ENCODE results near the gene TMEM26. TPM values are rescaled to one million over a fixed set of nuclear protein-coding genes. Genes with fewer than 3 reads are reported as not detected.
A peak's percentile ranks its signal among the peaks of the same experiment; 100 is the strongest.
"Not testable (repeated sequence)": the region's sequence is repeated elsewhere in the genome, so short reads cannot be mapped to it uniquely, and the experiment has no call there.

TMEM26 gene
- total RNA-seq, 1 donor from 2014 or later = under 0.01 TPM

DNA sequence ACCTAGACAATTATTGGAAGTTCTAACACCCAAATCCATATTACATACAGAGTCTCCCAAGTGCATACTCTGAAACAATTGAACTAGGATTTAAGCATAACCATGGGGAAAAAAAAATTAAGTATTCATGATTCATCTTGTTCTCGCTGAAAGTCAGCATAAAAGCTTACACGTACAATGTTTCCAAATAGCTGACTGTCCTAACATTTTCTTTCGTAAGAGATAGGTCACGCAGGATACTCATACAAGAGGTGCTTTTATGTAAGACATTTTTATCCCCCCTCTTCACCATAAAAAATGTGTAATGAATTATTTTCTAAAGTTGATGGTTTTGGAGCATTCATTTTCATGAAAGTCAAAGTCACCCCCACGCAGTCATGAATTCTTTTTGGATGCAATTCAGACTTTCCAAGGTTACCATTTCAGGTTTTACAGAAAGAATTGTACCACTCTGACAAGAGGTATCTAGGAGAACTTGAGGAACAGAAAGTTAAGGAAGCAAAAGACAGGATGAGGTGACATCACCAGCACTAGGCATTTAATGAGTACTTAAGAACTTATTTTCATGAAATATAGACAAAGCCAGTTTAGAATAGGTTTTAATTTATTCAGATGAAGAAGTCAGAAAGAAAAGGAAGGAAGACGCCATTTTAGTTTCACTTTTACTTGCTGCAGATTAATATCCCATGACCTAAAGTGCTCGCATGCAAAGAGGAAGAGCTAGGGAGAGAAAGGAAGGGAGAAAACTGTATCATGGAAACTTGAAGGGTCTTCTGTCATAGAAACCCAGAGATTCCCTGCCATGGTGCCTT is 55.8 kb downstream of the TMEM26 start:
- no peaks in the 10 kb centered on the region for H3K27me3 ChIP-seq (ENCODE audit: control insufficient read depth, insufficient read depth, low read length)
- no peak for FAIRE-seq
- H3K36me3 ChIP-seq (ENCODE audit: control insufficient read depth, insufficient read depth, low read length) = no peaks in the 10 kb centered on the region
- DNase-seq (ENCODE audit: low read depth) = peak; percentile 26
- H3K4me3 ChIP-seq (ENCODE audit: low read depth, low read length) = no peak overlapping the region
- TF ChIP-seq, protein P1, sequence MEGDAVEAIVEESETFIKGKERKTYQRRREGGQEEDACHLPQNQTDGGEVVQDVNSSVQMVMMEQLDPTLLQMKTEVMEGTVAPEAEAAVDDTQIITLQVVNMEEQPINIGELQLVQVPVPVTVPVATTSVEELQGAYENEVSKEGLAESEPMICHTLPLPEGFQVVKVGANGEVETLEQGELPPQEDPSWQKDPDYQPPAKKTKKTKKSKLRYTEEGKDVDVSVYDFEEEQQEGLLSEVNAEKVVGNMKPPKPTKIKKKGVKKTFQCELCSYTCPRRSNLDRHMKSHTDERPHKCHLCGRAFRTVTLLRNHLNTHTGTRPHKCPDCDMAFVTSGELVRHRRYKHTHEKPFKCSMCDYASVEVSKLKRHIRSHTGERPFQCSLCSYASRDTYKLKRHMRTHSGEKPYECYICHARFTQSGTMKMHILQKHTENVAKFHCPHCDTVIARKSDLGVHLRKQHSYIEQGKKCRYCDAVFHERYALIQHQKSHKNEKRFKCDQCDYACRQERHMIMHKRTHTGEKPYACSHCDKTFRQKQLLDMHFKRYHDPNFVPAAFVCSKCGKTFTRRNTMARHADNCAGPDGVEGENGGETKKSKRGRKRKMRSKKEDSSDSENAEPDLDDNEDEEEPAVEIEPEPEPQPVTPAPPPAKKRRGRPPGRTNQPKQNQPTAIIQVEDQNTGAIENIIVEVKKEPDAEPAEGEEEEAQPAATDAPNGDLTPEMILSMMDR (IDR thresholded peaks at IDR 0.05; ENCODE audit: insufficient read depth, low read length, severe bottlenecking) = no peak

DNA sequence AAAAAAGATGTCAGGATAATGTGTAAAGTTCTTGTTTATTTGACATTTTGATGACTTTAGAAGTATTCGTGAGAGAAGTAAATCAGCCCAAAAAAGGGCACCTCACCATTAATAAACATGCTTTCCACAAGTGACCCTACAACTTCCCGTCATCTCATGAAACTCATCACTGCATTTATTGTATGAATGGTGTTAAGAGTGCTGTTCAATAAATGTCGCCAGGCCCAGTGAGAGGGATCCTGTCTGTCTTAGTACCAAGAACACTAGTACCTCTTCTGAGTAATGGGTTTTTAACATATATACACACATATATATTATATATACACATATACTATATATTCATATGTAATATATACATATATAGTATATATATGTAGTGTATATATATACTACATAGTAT is 61.9 kb downstream of the TMEM26 start:
- Histone ChIP-seq H3K27me3 (ENCODE audit: control insufficient read depth, insufficient read depth, low read length) (no peaks in the 10 kb centered on the region), H3K36me3 (ENCODE audit: control insufficient read depth, insufficient read depth, low read length) (no peaks in the 10 kb centered on the region), H3K4me3 (ENCODE audit: low read depth, low read length) (no peak overlapping the region)
- TF ChIP-seq, protein P1 (IDR thresholded peaks at IDR 0.05; ENCODE audit: insufficient read depth, low read length, severe bottlenecking) = no peak
- no peak for DNase-seq (ENCODE audit: low read depth)
- FAIRE-seq = no peak

DNA sequence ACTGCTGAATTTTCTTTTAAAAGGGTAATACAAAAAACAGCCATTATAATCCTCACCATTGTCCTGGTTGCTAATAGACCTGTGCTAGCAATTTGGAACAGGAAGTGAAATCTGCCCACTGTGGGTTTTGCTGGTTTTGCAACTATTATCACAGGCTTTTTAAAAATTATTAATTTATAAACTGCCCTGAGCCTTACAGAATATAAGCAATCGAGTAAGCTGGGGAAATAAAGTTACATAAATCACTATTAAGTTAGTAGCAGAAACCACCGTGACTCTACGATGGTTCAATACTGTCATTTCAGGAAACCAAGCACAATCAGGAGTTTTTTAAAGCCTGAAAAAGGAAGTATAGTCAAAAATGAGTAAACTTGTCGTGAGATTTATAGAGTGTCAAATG is 62.3 kb downstream of the TMEM26 start:
- DNase-seq (ENCODE audit: low read depth) (no peak), FAIRE-seq (no peak)
- TF ChIP-seq, protein P1 (IDR thresholded peaks at IDR 0.05; ENCODE audit: insufficient read depth, low read length, severe bottlenecking) = no peak
- no peak overlapping the region for H3K4me3 ChIP-seq (ENCODE audit: low read depth, low read length)
- H3K36me3 ChIP-seq (ENCODE audit: control insufficient read depth, insufficient read depth, low read length) = no peaks in the 10 kb centered on the region
- H3K27me3 ChIP-seq (ENCODE audit: control insufficient read depth, insufficient read depth, low read length) = no peaks in the 10 kb centered on the region

DNA sequence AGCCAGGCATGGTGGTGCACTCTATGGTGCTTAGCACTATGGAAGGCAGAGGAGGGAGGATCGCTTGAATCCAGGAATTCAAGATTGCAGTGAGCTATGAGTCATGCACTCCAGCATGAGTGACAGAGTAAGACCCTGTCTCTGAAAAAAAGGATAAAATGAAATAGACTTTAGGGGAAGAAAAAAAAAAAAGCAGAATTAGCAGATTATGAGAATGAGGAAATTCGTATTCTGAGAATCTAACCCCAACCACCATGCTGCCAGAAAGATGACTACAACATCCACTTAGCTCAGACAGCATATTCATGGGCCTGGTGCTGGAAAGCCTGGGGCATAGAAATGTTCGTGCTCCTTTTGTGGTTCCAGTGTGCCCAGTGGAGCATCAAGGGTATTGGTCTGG is 63.3 kb downstream of the TMEM26 start:
- Histone ChIP-seq H3K4me3 (ENCODE audit: low read depth, low read length) (no peak overlapping the region), H3K27me3 (ENCODE audit: control insufficient read depth, insufficient read depth, low read length) (no peaks in the 10 kb centered on the region), H3K36me3 (ENCODE audit: control insufficient read depth, insufficient read depth, low read length) (no peaks in the 10 kb centered on the region)
- FAIRE-seq (no peak), DNase-seq (ENCODE audit: low read depth) (no peak)
- TF ChIP-seq, protein P1 (IDR thresholded peaks at IDR 0.05; ENCODE audit: insufficient read depth, low read length, severe bottlenecking) = no peak

DNA sequence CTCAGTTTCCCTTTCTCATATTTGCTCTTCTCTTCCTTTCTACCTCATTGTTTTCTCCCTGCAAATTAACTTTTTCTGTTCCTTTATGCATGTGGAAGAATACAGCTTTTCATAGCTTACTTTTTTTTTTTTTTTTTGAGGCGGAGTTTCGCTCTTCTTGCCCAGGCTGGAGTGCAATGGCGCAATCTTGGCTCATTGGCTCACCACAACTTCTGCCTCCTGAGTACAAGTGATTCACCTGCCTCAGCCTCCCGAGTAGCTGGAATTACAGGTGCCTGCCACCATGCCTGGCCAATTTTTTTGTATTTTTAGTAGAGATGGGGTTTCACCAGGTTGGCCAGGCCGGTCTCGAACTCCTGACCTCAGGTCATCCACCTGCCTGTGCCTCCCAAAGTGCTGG is 64.2 kb downstream of the TMEM26 start:
- H3K36me3 ChIP-seq (ENCODE audit: control insufficient read depth, insufficient read depth, low read length); FAIRE-seq; H3K4me3 ChIP-seq (ENCODE audit: low read depth, low read length); DNase-seq (ENCODE audit: low read depth); H3K27me3 ChIP-seq (ENCODE audit: control insufficient read depth, insufficient read depth, low read length): not testable (repeated sequence)

DNA sequence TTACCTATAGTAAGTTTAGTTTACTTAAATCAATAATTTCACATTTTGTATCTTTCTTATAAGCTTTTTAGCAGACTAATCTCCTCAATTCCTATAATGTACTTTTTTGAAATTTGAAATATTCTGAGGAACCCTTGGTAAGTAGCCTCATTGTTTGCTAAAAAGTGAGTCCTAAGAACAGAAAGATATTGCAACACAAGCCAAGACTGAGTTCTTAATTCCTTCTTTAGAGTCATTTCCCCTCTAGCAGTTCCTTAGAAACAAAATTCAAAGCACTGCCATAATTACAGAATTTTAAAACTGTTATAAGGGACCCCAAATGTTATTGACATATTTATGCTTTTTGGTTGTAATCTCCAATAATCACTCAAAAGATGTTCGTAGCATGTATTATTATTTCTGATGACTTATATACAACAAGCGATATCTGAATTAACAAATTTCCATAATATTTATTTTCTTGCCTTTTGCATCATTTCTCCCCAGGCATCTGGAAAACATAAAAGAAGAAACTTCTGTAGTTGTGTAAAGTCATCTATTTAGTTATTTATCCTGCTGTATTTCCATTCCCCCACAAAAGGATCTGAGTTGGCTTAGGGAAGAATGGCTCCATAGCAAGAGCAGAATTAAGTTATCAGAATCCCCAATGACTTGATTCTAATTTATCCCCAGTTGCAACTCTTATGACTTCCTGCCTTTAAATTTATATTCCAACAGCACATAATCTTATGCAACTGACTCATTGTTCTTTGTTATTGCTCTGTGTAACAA is 67.8 kb downstream of the TMEM26 start:
- no peaks in the 10 kb centered on the region for H3K27me3 ChIP-seq (ENCODE audit: control insufficient read depth, insufficient read depth, low read length)
- FAIRE-seq = no peak
- H3K4me3 ChIP-seq (ENCODE audit: low read depth, low read length) = no peak overlapping the region
- no peaks in the 10 kb centered on the region for H3K36me3 ChIP-seq (ENCODE audit: control insufficient read depth, insufficient read depth, low read length)
- no peak for DNase-seq (ENCODE audit: low read depth)
- TF ChIP-seq, protein P1 (IDR thresholded peaks at IDR 0.05; ENCODE audit: insufficient read depth, low read length, severe bottlenecking) = no peak

DNA sequence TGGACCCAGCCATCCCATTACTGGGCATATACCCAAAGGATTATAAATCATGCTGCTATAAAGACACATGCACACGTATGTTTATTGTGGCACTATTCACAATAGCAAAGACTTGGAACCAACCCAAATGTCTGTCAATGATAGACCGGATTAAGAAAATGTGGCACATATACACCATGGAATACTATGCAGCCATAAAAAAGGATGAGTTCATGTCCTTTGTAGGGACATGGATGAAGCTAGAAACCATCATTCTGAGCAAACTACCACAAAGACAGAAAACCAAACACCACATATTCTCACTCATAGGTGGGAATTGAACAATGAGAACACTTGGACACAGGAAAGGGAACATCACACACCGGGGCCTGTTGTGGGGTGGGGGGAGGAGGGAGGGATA is 72.0 kb downstream of the TMEM26 start:
- H3K4me3 ChIP-seq (ENCODE audit: low read depth, low read length); FAIRE-seq; DNase-seq (ENCODE audit: low read depth); H3K36me3 ChIP-seq (ENCODE audit: control insufficient read depth, insufficient read depth, low read length); H3K27me3 ChIP-seq (ENCODE audit: control insufficient read depth, insufficient read depth, low read length): not testable (repeated sequence)

Data from bronchial epithelial cell (primary cell).